Measurements from ENCODE around the gene NR5A1. TPM values are rescaled to one million over a fixed set of nuclear protein-coding genes. Genes with fewer than 3 reads are reported as not detected.

Gene NR5A1
- total RNA-seq, 1 experiment from 2014 or later: 0.09 TPM

GRCh38 chr9:124504530-124505005, 2.6 kb downstream of the NR5A1 start:
- Histone ChIP-seq H3K4me3 (ENCODE audit: low read depth, low read length) (peak overlapping the region; percentile 35), H3K4me1 (no peaks in the 10 kb centered on the region), H3K27me3 (replicated peaks; ENCODE audit: control insufficient read depth, insufficient read depth, low read length) (no peaks in the 10 kb centered on the region; the same call in 1 of the 2 replicates), H3K36me3 (ENCODE audit: control insufficient read depth, insufficient read depth, low read length) (no peaks in the 10 kb centered on the region), H3K9me3 (no peaks in the 10 kb centered on the region)
- DNase-seq: no peak
- H3K4me1 Mint-ChIP-seq (ENCODE audit: low read depth, unreplicated experiment): peaks cover 8% of the 10 kb centered on the region
- CTCF ChIA-PET: interaction anchor here (0.7 to 1.2 kb wide), 2 partner anchors 14 to 393 kb away, joined by 3 to 4 read pairs; no protein-coding TSS in a partner anchor
- H3K4me3 Mint-ChIP-seq (ENCODE audit: unreplicated experiment): no peak overlapping the region
- peaks cover 10% of the 10 kb centered on the region for H3K27me3 Mint-ChIP-seq (ENCODE audit: insufficient read depth, unreplicated experiment)
- peaks cover 4% of the 10 kb centered on the region for H3K36me3 Mint-ChIP-seq (ENCODE audit: insufficient read depth, unreplicated experiment)
- no peaks in the 10 kb centered on the region for H3K9me3 Mint-ChIP-seq (ENCODE audit: unreplicated experiment)
- no peak overlapping the region for H3K27ac Mint-ChIP-seq (ENCODE audit: unreplicated experiment)
- no TSS peak for BruUV-seq (replicated peaks)
- POLR2A ChIA-PET: no interaction called here
- intact Hi-C loops (cut with micrococcal nuclease; ENCODE audit: unreplicated experiment): no loop called here
- TF ChIP-seq CTCF (IDR thresholded peaks at IDR 0.05; ENCODE audit: insufficient read depth in 1 of 2, low read depth in 1 of 2, low read length in 1 of 2, severe bottlenecking in 1 of 2, unreplicated experiment in 1 of 2): no peak

GRCh38 chr9:124503713-124504529, 3.3 kb downstream of the NR5A1 start:
- Histone ChIP-seq H3K4me3 (ENCODE audit: low read depth, low read length) (peak overlapping the region; percentile 35), H3K36me3 (ENCODE audit: control insufficient read depth, insufficient read depth, low read length) (no peaks in the 10 kb centered on the region), H3K27me3 (replicated peaks; ENCODE audit: control insufficient read depth, insufficient read depth, low read length) (no peaks in the 10 kb centered on the region; the same call in 1 of the 2 replicates), H3K9me3 (no peaks in the 10 kb centered on the region), H3K4me1 (no peaks in the 10 kb centered on the region)
- no TSS peak for BruUV-seq (replicated peaks)
- peaks cover 4% of the 10 kb centered on the region for H3K36me3 Mint-ChIP-seq (ENCODE audit: insufficient read depth, unreplicated experiment)
- ChIA-PET CTCF (interaction anchor here (0.7 to 1.2 kb wide), 2 partner anchors 13 to 394 kb away, joined by 3 to 4 read pairs; no protein-coding TSS in a partner anchor), POLR2A (no interaction called here)
- intact Hi-C loops (cut with micrococcal nuclease; ENCODE audit: unreplicated experiment): no loop called here
- DNase-seq: no peak
- peaks cover 8% of the 10 kb centered on the region for H3K4me1 Mint-ChIP-seq (ENCODE audit: low read depth, unreplicated experiment)
- H3K27ac Mint-ChIP-seq (ENCODE audit: unreplicated experiment): peak overlapping the region; percentile 27
- H3K4me3 Mint-ChIP-seq (ENCODE audit: unreplicated experiment): peak overlapping the region; percentile 81
- peaks cover 11% of the 10 kb centered on the region for H3K27me3 Mint-ChIP-seq (ENCODE audit: insufficient read depth, unreplicated experiment)
- TF ChIP-seq CTCF (IDR thresholded peaks at IDR 0.05; ENCODE audit: insufficient read depth in 1 of 2, low read depth in 1 of 2, low read length in 1 of 2, severe bottlenecking in 1 of 2, unreplicated experiment in 1 of 2): no peak
- H3K9me3 Mint-ChIP-seq (ENCODE audit: unreplicated experiment): no peaks in the 10 kb centered on the region

- no peaks in the 10 kb centered on the region for H3K9me3 ChIP-seq
- Mint-ChIP-seq H3K9me3 (ENCODE audit: unreplicated experiment) (no peaks in the 10 kb centered on the region), H3K27ac (ENCODE audit: unreplicated experiment) (no peak overlapping the region), H3K4me3 (ENCODE audit: unreplicated experiment) (no peak overlapping the region), H3K4me1 (ENCODE audit: low read depth, unreplicated experiment) (peaks cover 8% of the 10 kb centered on the region), H3K27me3 (ENCODE audit: insufficient read depth, unreplicated experiment) (peaks cover 11% of the 10 kb centered on the region), H3K36me3 (ENCODE audit: insufficient read depth, unreplicated experiment) (peaks cover 4% of the 10 kb centered on the region)
- no peak overlapping the region for H3K4me3 ChIP-seq (ENCODE audit: low read depth, low read length)
- ChIA-PET POLR2A (no interaction called here), CTCF (no interaction called here)
- H3K36me3 ChIP-seq (ENCODE audit: control insufficient read depth, insufficient read depth, low read length): no peaks in the 10 kb centered on the region
- BruUV-seq (replicated peaks): no TSS peak
- intact Hi-C loops (cut with micrococcal nuclease; ENCODE audit: unreplicated experiment): no loop called here
- no peak for DNase-seq
- no peak for TF ChIP-seq CTCF (IDR thresholded peaks at IDR 0.05; ENCODE audit: insufficient read depth in 1 of 2, low read depth in 1 of 2, low read length in 1 of 2, severe bottlenecking in 1 of 2, unreplicated experiment in 1 of 2)
- no peaks in the 10 kb centered on the region; the same call in 1 of the 2 replicates for H3K27me3 ChIP-seq (replicated peaks; ENCODE audit: control insufficient read depth, insufficient read depth, low read length)
- no peaks in the 10 kb centered on the region for H3K4me1 ChIP-seq
Measured at GRCh38 chr9:124502711-124503702, 4.2 kb downstream of the NR5A1 start.

All from Caco-2 (cell line).